Fibroblast of villous mesenchyme (primary cell): Measurements from ENCODE around the gene BARX2. TPM values are rescaled to one million over a fixed set of nuclear protein-coding genes. Genes with fewer than 3 reads are reported as not detected.

ENCODE experiments used
- DNase-seq: peaks from one replicate; pipeline ENCODE4 v3.0.0-alpha.2; 2010; ENCODE audit warnings: low read depth
- H3K4me3 ChIP-seq: 2 replicates; pipeline ENCODE4 v1.5.1; 2011; ENCODE audit warnings: low read depth, mild to moderate bottlenecking, low read length
- total RNA-seq: library from RNA; depleted of rRNA; stranded (reverse); fragments of >200 nt; gene quantifications from 2 replicates; pipeline ENCODE4 v1.2.3, GENCODE V29; 2012
- TF ChIP-seq, protein P1 (sequence below): IDR thresholded peaks from 2 replicates; pipeline ENCODE4 v1.5.1; 2012; ENCODE audit warnings: low read depth, mild to moderate bottlenecking, low read length; ENCODE audit not compliant: insufficient read depth

The BARX2 gene
- total RNA-seq, 1 donor = not detected

DNA sequence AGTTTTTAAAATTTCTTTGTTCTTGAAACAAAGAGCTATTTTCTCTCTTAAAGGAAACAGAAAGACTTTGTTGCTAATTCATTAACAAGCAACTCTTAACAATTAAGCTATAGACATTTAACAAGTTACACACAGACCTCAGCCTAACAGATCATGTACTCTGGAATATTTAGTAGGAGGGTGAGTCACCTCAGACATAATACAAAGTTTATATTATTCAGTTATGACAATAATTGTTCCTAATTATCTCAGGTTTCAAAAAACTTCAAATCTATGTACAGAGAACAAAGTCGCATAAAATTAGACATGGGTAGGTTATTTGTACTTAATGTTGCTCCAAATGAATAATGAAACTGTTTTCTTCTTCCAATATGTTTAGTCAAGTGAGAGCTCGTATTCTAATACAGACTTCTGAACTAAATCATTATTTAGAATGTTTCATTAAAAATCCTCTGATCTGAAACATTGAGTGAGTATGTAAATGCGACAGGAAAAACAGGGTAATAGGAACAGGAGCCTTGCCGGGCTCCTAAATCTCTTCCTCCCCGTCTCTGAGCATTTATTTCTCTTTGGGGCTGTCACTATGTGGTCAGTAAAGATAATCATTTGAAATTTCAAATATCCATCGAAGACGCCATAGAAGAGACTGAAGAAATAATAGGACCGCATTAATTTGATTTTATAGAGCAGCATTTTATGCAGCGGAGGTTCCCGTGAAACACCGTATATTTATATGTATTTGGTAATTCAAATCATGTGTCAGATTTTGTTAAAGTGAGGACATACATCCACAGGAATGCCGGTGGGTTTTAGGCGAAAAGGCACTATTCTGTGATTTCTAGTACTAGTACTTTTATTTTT lies 8.7 kb upstream of the BARX2 start:
- H3K4me3 ChIP-seq = no peak overlapping the region
- TF ChIP-seq, protein P1, sequence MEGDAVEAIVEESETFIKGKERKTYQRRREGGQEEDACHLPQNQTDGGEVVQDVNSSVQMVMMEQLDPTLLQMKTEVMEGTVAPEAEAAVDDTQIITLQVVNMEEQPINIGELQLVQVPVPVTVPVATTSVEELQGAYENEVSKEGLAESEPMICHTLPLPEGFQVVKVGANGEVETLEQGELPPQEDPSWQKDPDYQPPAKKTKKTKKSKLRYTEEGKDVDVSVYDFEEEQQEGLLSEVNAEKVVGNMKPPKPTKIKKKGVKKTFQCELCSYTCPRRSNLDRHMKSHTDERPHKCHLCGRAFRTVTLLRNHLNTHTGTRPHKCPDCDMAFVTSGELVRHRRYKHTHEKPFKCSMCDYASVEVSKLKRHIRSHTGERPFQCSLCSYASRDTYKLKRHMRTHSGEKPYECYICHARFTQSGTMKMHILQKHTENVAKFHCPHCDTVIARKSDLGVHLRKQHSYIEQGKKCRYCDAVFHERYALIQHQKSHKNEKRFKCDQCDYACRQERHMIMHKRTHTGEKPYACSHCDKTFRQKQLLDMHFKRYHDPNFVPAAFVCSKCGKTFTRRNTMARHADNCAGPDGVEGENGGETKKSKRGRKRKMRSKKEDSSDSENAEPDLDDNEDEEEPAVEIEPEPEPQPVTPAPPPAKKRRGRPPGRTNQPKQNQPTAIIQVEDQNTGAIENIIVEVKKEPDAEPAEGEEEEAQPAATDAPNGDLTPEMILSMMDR = no peak
- no peak for DNase-seq

DNA sequence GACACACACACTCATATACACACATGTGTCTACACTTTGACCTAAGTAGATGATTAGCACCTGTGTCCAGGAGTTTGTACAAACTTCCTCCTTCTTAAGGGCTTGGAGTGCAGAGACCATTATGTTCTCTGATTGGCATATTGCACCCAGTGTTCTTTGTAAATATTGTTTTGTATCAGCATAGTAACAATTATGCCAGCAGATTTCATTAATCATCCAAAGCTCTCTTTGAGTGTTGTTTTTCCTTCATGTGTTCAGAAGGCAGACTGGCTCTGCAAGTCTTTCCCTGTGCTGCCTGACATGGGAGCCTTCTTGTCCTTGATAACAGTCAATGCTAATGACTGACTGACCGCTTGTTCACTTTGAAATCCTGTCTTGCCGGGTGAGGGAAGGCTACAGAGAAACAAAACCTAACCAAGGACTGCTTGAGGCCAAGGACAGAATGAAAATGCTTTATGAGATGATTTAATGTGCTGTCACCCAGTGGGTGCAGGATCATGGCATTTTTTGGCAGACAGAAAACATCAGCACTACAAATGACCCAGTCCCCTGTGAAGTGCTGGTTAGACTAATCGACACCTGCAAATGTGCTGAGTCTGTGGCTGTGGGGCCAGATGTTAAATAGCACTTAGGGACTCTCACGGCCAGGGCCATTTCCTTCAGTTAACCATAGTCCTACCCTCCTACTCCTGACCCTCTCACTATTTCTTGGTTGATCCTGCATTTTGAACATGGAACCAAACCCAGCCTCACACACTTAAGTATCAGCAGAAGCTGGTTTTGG lies 6.6 kb upstream of the BARX2 start:
- H3K4me3 ChIP-seq = no peak overlapping the region
- TF ChIP-seq, protein P1 = no peak

DNA sequence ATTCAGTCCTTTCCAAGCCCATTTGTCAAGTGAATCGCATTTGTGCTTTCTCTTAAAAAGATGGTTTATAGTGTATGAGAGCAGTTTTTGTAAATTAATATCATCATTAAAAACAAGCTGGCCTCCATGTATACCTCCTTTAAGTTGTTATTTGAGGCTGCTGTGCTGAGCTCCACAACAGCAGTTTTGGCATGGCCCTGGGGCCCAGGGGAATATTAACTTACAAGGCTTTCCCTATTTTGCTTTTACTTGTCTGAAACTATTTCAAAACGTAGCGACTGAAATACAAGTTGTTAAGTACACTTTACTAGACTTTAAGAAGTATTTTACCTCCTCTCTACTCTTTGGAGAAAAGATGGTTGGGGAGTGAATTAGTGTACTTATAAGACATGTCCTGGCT lies 4.9 kb upstream of the BARX2 start:
- no peak for DNase-seq
- TF ChIP-seq, protein P1 = no peak
- H3K4me3 ChIP-seq = no peak overlapping the region

More for the DNA sequence above, 6.6 kb upstream of the BARX2 start:
- DNase-seq = no peak

DNA sequence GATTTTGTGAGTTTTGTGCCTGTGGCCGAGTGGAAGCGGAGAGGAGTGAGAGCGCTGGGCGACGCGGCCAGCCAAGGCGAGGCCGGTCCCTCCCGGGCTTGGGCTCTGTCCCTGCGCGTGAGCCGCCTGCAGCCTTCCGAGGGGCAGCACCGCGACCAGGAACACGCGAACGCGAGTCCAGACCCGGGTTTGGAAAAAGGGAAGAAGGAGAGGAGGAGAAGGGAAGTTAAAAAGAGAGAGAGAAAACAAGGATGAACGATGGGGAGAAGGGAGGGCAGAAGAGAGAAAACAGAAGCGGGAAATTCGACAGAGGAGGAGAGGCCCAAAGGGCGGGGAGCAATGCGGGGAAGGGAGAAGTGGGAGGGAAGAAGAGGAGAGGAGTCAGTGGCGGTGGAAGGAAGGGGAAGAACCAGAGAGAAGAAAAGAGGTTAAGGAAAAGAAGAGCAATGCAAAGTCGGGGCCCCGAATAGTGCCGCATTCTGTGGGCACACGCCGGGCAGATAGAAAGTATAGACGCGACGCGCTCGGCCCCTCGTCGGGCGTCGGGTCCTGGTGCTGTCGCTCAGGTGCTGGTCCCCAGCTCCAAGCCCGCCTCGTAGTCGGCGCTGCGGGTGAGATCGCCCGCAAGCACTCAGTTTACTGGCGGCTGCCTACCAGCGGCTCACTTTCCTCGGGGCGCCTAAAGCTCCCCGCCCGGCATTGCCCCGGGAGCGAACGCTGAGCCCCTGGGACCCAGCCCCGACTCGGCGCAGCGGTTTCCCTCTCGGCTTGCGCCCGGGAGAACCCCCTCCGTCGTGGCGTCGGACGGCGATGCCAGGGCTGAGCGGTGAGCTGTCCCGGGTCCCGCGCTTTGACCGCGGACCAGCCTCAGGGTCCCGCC lies 2.8 kb upstream of the BARX2 start:
- DNase-seq = no peak
- TF ChIP-seq, protein P1 = no peak
- H3K4me3 ChIP-seq = no peak overlapping the region

DNA sequence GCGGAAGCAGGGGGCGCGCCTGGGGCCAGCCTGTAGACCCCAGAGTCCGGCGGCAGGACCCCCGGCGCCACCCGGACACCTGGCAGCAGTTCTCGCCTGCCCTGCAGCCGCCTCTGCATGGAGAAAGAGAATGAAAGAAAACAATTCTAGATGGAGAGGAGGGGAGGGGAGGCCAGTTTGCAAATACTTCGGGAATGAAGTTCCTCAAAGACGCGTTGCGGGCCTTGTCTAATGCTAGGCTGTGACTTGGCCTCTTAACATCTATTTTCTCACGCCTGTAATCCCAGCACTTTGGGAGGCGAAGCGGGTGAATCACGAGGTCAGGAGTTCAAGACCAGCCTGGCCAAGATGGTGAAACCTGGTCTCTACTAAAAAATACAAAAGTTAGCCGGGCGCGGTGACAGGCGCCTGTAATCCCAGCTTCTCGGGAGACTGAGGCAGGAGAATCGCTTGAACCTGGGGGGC lies 2.1 kb upstream of the BARX2 start:
- peak; percentile 3 for DNase-seq
- TF ChIP-seq, protein P1 = no peak
- H3K4me3 ChIP-seq = no peak overlapping the region
